ENCODE results near the gene IPO8. TPM values are rescaled to one million over a fixed set of nuclear protein-coding genes. Genes with fewer than 3 reads are reported as not detected.
"Not testable (repeated sequence)": the region's sequence is repeated elsewhere in the genome, so short reads cannot be mapped to it uniquely, and the experiment has no call there.

IPO8 gene
- total RNA-seq, 1 donor from 2014 or later, result 41.8 TPM

DNA sequence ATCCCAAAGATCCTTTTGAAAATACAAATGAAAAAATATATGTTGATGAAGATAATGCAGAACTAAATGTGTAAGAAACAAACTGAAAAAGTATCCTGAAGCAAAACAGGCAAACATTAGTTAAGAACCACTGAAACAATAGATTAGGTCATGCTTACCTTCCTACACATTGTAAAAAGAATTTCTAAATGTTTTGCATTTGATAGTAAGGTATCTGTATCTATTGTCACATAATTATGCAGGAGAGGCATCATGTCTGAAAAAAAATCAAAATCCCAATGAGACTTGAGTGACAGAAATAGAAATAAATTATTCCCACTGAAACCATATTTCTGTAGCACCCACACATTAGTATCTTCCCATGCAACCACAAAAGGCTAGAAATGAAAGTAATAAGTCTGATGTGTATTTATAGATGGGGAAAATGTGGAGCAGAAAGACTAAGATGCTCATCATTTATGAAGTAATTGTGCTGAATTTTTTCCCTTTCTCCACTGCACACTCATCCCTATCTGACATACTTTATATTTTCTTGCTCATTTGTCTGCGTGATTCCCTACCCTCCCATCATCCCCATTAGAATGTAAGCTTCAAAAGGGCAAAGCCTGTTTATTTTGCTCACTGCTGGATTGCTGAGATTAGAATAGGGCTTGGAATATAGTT is 43.5 kb downstream of the IPO8 start:
- Mint-ChIP-seq H3K4me3 (no peak overlapping the region), H3K27ac (peak overlapping the region; percentile 15), H3K4me1 (ENCODE audit: low read depth) (peaks cover 12% of the 10 kb centered on the region), H3K36me3 (ENCODE audit: low read depth) (peaks cover 15% of the 10 kb centered on the region), H3K9me3 (no peaks in the 10 kb centered on the region), H3K27me3 (ENCODE audit: insufficient read depth) (no peaks in the 10 kb centered on the region)
- intact Hi-C loops (cut with micrococcal nuclease), result no loop called here
- DNase-seq (ENCODE audit: low spot score), result no peak

DNA sequence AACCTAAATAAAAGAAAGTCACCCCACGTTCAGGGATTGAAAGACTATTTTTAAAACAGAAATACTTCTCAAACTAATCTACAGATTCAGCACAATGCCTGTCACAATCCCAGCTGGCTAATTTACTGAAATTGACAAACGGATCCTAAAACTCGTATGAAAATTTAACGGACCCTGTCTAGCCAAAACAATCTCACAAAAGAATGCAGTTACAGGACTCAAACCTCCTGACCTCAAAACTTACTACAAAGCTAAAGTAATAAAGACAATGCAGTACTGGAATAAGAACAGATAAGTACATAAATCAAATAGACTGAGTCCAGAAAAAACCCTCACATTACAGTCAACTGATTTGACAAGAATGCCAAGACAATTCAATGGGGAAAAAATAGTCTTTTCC is 48.8 kb downstream of the IPO8 start:
- no peaks in the 10 kb centered on the region for H3K9me3 Mint-ChIP-seq
- intact Hi-C loops (cut with micrococcal nuclease), result no loop called here
- peaks cover 22% of the 10 kb centered on the region for H3K36me3 Mint-ChIP-seq (ENCODE audit: low read depth)
- H3K4me1 Mint-ChIP-seq (ENCODE audit: low read depth), result peaks cover 1% of the 10 kb centered on the region
- no peak overlapping the region for H3K4me3 Mint-ChIP-seq
- DNase-seq (ENCODE audit: low spot score), result no peak
- no peaks in the 10 kb centered on the region for H3K27me3 Mint-ChIP-seq (ENCODE audit: insufficient read depth)
- H3K27ac Mint-ChIP-seq, result no peak overlapping the region

DNA sequence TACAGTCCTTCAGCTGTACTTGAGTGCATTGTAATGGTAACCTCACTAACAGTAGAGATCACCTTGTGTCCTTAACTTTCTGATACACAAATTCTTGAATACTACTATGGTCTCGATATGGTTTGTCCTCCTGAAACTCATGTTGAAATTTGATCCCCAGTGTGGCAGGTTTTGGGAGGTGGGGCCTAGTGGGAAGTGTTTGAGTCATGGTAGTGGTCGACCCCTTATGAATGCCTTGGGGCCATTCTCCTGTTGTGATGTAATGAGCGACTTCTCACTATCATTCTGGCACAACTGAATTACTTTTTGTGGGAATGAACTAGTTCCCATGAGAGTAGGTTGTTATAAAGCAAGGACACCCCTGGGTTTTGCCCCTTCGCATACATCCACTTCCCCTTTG is 52.3 kb downstream of the IPO8 start:
- DNase-seq (ENCODE audit: low spot score), result no peak
- intact Hi-C loops (cut with micrococcal nuclease), result no loop called here
- Mint-ChIP-seq H3K4me1 (ENCODE audit: low read depth) (no peaks in the 10 kb centered on the region), H3K27me3 (ENCODE audit: insufficient read depth) (no peaks in the 10 kb centered on the region), H3K4me3 (no peak overlapping the region), H3K9me3 (no peaks in the 10 kb centered on the region), H3K36me3 (ENCODE audit: low read depth) (peaks cover 19% of the 10 kb centered on the region), H3K27ac (no peak overlapping the region)

DNA sequence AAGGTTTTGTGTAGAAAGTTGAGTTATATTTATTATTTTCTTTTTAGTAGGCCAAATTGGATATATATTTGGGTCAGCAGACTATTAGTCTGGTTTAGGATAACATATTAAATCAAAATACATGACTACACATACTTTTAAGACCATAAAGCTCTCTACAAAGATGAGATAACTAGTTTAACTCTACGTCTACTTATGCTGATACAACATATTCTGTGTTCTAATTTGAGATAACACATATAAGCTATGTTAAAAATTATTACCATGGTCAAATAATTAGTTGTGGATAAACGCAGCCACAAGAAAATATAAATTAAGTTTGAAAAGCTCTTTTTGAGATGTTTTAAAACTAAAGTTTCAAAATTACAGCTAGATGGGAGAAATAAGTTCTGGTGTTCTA is 55.3 kb downstream of the IPO8 start:
- no peak for DNase-seq (ENCODE audit: low spot score)
- Mint-ChIP-seq H3K9me3 (no peaks in the 10 kb centered on the region), H3K27me3 (ENCODE audit: insufficient read depth) (no peaks in the 10 kb centered on the region), H3K36me3 (ENCODE audit: low read depth) (peaks cover 21% of the 10 kb centered on the region), H3K27ac (no peak overlapping the region), H3K4me1 (ENCODE audit: low read depth) (no peaks in the 10 kb centered on the region), H3K4me3 (no peak overlapping the region)
- intact Hi-C loops (cut with micrococcal nuclease), result no loop called here

DNA sequence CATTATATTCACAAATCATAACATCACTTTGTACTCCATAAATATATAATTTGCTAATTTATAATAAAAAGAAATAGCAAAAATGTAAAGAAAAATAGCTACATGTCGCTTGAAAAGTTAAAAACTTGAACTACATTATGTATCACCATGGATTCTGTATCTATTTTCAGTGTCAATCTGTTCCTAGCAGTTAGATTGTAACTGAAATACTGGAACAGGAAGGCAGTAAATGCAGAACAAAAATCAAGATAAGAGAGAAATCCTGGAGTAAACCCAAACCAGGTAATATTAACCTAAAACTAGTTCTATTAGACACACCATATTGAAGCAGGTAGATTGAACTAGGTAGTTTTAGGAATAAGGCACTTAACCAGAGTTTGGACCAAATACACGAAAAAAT is 60.3 kb downstream of the IPO8 start:
- H3K9me3 Mint-ChIP-seq, result no peaks in the 10 kb centered on the region
- H3K36me3 Mint-ChIP-seq (ENCODE audit: low read depth), result peaks cover 26% of the 10 kb centered on the region
- no peak overlapping the region for H3K4me3 Mint-ChIP-seq
- no peak overlapping the region for H3K27ac Mint-ChIP-seq
- H3K4me1 Mint-ChIP-seq (ENCODE audit: low read depth), result no peaks in the 10 kb centered on the region
- DNase-seq (ENCODE audit: low spot score), result no peak
- intact Hi-C loops (cut with micrococcal nuclease), result no loop called here
- H3K27me3 Mint-ChIP-seq (ENCODE audit: insufficient read depth), result no peaks in the 10 kb centered on the region

DNA sequence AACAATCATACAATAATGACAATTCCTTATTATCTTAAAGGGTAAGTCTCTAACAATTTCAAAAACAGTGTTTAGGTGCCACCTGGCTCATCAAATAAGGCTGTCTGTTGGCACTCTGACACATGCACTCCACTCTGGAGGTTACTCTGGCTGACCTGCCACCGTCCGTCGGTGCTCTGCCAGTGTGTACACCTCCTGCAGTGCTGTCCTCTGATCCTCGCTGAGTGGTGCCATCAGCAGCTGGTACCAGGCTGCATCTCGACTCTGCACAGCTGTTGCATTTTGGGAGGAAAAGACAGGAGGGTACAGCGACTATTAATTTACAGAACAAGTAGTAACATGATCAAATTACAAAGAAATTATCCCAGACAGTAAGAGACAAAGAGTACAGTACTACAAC is 63.9 kb downstream of the IPO8 start:
- Mint-ChIP-seq H3K4me3 (no peak overlapping the region), H3K36me3 (ENCODE audit: low read depth) (peaks cover 23% of the 10 kb centered on the region), H3K27ac (no peak overlapping the region), H3K4me1 (ENCODE audit: low read depth) (no peaks in the 10 kb centered on the region), H3K27me3 (ENCODE audit: insufficient read depth) (no peaks in the 10 kb centered on the region), H3K9me3 (no peaks in the 10 kb centered on the region)
- intact Hi-C loops (cut with micrococcal nuclease), result no loop called here
- no peak for DNase-seq (ENCODE audit: low spot score)

DNA sequence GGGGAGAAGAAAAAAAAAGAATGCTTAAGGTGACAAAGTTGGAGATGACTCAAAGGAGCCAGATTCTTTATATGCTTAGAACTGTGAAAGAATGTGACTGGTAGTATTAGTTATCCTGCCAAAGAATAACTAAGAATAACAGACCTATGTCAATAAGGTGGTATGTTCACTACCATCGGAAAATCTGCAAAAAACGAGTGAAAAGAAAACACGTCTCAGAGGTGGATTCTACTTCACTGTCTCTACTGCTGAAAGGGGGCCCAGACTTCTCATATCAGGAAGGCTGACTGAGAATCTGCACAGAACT is 64.7 kb downstream of the IPO8 start:
- H3K36me3 Mint-ChIP-seq (ENCODE audit: low read depth), result peaks cover 19% of the 10 kb centered on the region
- no peaks in the 10 kb centered on the region for H3K9me3 Mint-ChIP-seq
- intact Hi-C loops (cut with micrococcal nuclease), result no loop called here
- no peak overlapping the region for H3K27ac Mint-ChIP-seq
- H3K4me1 Mint-ChIP-seq (ENCODE audit: low read depth), result no peaks in the 10 kb centered on the region
- H3K4me3 Mint-ChIP-seq, result no peak overlapping the region
- H3K27me3 Mint-ChIP-seq (ENCODE audit: insufficient read depth), result no peaks in the 10 kb centered on the region
- DNase-seq (ENCODE audit: low spot score), result no peak

DNA sequence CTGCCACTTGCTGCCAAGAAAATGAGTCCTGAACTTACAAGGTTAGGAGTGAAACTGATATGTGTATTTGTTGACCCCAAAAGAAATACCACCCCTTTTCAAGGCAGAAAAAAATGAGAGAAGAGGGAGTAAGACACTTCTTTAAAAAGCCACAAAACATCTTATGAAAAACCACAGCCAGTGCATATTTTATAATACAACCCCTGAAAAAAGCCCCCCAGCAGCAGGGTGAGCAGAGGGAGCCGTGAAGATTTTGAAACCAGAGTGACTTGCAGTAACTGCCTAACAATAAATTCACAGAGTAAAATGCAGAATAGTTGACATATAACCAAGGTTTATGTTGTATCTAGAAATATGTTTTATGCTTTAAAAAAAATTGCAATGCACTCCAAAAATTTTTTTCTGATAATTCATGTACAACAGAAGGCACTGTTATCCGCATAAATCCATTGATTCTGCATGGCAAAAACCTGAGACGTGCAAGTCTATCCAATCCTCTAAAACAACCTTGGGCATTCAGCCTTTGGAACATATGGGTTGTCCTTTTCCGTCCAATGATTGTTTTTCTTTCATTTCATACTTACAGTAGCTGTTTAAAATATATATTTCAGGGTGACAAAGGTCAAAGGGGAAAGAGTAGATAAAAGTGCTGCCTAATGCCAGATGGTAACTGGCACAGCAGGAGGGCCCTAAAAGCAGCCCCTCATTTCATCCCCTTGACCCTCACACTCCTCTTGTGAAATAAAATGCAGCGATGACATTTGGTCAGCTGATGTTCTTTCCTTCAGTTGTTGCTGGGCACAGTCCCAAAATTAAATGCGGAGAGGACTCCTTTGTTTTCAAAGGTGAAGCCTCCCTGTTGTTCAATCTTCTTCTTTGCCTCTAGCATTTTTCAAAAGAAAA is 65.3 kb downstream of the IPO8 start:
- no peak for DNase-seq (ENCODE audit: low spot score)
- Mint-ChIP-seq H3K4me3 (no peak overlapping the region), H3K9me3 (no peaks in the 10 kb centered on the region), H3K27me3 (ENCODE audit: insufficient read depth) (no peaks in the 10 kb centered on the region), H3K4me1 (ENCODE audit: low read depth) (no peaks in the 10 kb centered on the region), H3K27ac (no peak overlapping the region), H3K36me3 (ENCODE audit: low read depth) (peaks cover 16% of the 10 kb centered on the region)
- intact Hi-C loops (cut with micrococcal nuclease), result no loop called here

DNA sequence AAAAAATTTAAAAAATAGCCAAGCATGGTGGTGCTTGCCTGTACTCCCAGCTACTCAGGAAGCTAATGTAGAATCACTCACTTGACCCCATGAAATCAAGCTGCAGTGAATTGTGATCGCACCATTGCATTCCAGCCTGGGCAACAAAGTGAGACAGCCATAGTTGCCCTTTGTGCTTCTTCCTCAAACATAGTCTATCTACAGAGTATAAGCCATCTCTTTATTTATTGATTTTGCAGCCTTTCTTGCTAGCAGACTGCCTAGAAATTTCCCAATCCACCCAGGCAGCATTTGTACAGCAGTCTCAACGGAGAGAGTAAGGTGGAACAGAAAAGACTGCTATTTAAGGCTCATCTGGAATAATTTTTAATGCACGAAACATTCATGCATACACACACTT is 68.8 kb downstream of the IPO8 start:
- no peaks in the 10 kb centered on the region for H3K27me3 Mint-ChIP-seq (ENCODE audit: insufficient read depth)
- intact Hi-C loops (cut with micrococcal nuclease), result no loop called here
- peaks cover 7% of the 10 kb centered on the region for H3K4me1 Mint-ChIP-seq (ENCODE audit: low read depth)
- no peak overlapping the region for H3K4me3 Mint-ChIP-seq
- H3K27ac Mint-ChIP-seq, result no peak overlapping the region
- no peaks in the 10 kb centered on the region for H3K9me3 Mint-ChIP-seq
- DNase-seq (ENCODE audit: low spot score), result no peak
- peaks cover 7% of the 10 kb centered on the region for H3K36me3 Mint-ChIP-seq (ENCODE audit: low read depth)

DNA sequence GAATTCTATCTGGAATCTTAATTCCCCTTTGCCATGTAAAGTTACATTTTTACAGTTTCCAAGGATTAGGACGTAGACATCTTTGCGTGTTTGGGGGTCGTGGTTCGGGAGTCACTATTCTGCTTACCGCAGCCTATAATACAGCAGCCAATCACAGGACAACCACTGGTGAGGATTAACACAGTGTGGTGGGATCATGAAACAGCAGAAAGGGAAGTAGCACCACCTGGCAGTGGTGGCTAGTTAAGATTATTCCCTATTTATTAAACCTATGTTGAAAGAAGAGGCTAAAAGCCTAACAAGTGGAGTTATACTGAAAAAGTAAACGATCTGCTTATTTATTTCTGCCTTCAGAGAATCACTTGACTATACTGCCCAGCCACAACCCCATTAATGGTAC is 71.7 kb downstream of the IPO8 start:
- Mint-ChIP-seq H3K27ac (no peak overlapping the region), H3K9me3 (no peaks in the 10 kb centered on the region)

DNA sequence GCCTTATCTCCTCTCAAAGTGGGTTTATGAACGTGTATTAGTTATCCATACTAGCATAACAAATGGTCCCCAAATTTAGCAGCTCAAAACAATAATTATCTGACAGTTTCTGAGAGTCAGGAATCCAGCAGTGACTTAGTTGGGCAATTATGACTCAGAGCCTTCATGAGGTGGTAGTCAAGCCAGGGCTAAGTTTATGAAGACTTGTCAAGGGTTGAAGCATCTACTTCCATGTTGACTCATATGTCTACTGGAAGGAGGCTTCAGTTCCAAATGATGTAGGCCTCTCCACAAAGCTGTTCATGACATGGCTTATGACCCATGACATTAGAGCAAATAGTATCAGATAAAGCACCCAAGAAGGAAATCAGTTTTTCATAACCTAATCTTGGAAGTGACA is 73.2 kb downstream of the IPO8 start:
- Mint-ChIP-seq H3K4me1 (ENCODE audit: low read depth) (peaks cover 7% of the 10 kb centered on the region), H3K9me3 (no peaks in the 10 kb centered on the region), H3K27me3 (ENCODE audit: insufficient read depth) (no peaks in the 10 kb centered on the region), H3K27ac (no peak overlapping the region), H3K4me3 (no peak overlapping the region), H3K36me3 (ENCODE audit: low read depth) (no peaks in the 10 kb centered on the region)
- DNase-seq (ENCODE audit: low spot score), result no peak
- intact Hi-C loops (cut with micrococcal nuclease), result no loop called here

More for the DNA sequence above, 71.7 kb downstream of the IPO8 start:
- Mint-ChIP-seq H3K36me3 (ENCODE audit: low read depth) (no peaks in the 10 kb centered on the region), H3K4me1 (ENCODE audit: low read depth) (peaks cover 7% of the 10 kb centered on the region), H3K4me3 (no peak overlapping the region), H3K27me3 (ENCODE audit: insufficient read depth) (no peaks in the 10 kb centered on the region)
- intact Hi-C loops (cut with micrococcal nuclease), result no loop called here
- no peak for DNase-seq (ENCODE audit: low spot score)

DNA sequence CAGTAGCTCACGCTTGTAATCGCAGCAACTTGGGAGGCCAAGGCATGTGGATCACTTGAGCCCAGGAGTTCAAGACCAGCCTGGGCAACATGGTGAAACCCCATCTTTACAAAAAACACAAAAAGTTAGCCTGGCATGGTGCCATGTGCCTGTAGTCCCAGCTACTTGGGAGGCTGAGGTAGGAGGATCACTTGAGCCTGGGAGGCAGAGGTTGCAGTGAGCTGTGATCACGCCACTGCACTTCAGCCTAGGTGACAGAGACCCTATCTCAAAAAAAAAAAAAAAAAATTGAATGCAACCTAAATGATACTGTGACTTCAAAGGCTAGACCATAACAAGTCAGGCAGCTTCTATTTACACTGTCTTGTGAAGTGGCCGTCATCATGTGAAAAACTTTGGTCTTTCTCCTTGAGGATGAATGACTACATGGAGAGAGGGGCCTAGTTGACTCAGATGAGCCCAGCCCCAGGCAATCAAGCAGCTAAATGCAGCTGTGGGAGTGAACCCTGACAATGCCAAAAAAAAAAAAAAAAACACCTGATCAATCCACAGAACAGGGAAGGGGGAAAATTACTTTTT is 73.9 kb downstream of the IPO8 start:
- DNase-seq (ENCODE audit: low spot score); H3K27ac Mint-ChIP-seq; H3K36me3 Mint-ChIP-seq (ENCODE audit: low read depth); H3K4me1 Mint-ChIP-seq (ENCODE audit: low read depth); intact Hi-C loops (cut with micrococcal nuclease); H3K4me3 Mint-ChIP-seq; H3K27me3 Mint-ChIP-seq (ENCODE audit: insufficient read depth); H3K9me3 Mint-ChIP-seq: not testable (repeated sequence)

DNA sequence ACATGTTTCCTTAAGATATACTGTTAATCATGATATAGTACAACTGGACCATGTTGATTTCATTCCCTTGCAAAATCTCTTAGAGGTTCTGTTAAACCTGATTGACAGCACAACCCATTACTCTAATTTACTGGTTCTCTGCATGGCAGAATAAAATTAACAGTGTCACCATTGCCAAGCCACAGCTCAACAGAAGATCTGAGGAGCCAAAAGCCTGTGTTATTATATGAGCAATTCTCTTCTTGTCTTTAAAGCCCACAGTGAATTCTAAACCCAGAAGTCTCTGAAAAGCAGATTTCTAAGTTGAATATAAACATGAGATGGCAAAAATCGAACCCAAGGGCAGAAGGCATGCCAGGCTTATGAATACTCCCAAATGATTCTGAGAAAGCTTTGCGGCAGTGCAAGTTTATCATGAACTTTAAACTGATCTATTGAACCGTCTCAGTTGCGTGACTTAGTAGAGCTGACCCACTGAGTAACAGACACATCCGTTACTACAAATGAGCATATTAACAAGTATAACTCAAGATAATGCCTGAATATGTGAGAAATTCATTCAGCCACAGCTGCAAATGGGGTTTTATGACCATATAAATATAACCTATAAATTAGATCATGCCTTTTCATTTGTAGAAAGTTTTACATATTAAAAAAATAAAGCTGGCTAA is 78.2 kb downstream of the IPO8 start:
- Mint-ChIP-seq H3K4me3 (no peak overlapping the region), H3K27me3 (ENCODE audit: insufficient read depth) (peaks cover 5% of the 10 kb centered on the region), H3K4me1 (ENCODE audit: low read depth) (peaks cover 3% of the 10 kb centered on the region), H3K9me3 (no peaks in the 10 kb centered on the region), H3K36me3 (ENCODE audit: low read depth) (no peaks in the 10 kb centered on the region), H3K27ac (no peak overlapping the region)
- no peak for DNase-seq (ENCODE audit: low spot score)
- intact Hi-C loops (cut with micrococcal nuclease), result no loop called here
